Activated naive CD8-positive, alpha-beta T cell (primary cell): ENCODE measurements around the gene PRMT1.
A peak's percentile ranks its signal among the peaks of the same experiment; 100 is the strongest.

Experiments
- H3K27ac Mint-ChIP-seq: one replicate; pipeline ENCODE4 v1.8.0; 2021; ENCODE audit warnings: mixed read lengths
- H3K27me3 Mint-ChIP-seq: one replicate; pipeline ENCODE4 v1.8.0; 2021; ENCODE audit warnings: mixed read lengths
- H3K36me3 Mint-ChIP-seq: one replicate; pipeline ENCODE4 v1.8.0; 2021; ENCODE audit warnings: mixed read lengths
- H3K4me1 Mint-ChIP-seq: one replicate; pipeline ENCODE4 v1.8.0; 2021; ENCODE audit warnings: low read depth, mixed read lengths
- H3K4me3 Mint-ChIP-seq: one replicate; pipeline ENCODE4 v1.8.0; 2021; ENCODE audit warnings: mild to moderate bottlenecking, mixed read lengths
- H3K9me3 Mint-ChIP-seq: one replicate; pipeline ENCODE4 v1.8.0; 2021; ENCODE audit warnings: low read depth, mixed read lengths

The PRMT1 gene

GRCh38 chr19:49676784-49677230 is 264 bp upstream of the PRMT1 start:
- Mint-ChIP-seq H3K36me3 (no peaks in the 10 kb centered on the region), H3K27me3 (no peaks in the 10 kb centered on the region), H3K4me3 (peak overlapping the region; percentile 94), H3K9me3 (no peaks in the 10 kb centered on the region), H3K27ac (peak overlapping the region; percentile 99), H3K4me1 (peaks cover 34% of the 10 kb centered on the region)

- H3K36me3 Mint-ChIP-seq, result no peaks in the 10 kb centered on the region
- H3K9me3 Mint-ChIP-seq, result no peaks in the 10 kb centered on the region
- peaks cover 30% of the 10 kb centered on the region for H3K4me1 Mint-ChIP-seq
- H3K27ac Mint-ChIP-seq, result peak overlapping the region; percentile 95
- peak overlapping the region; percentile 97 for H3K4me3 Mint-ChIP-seq
- H3K27me3 Mint-ChIP-seq, result no peaks in the 10 kb centered on the region
Observed at GRCh38 chr19:49677901-49678674, 1.0 kb downstream of the PRMT1 start.

GRCh38 chr19:49678985-49679770 is 2.1 kb downstream of the PRMT1 start:
- peaks cover 29% of the 10 kb centered on the region for H3K4me1 Mint-ChIP-seq
- peak overlapping the region; percentile 97 for H3K4me3 Mint-ChIP-seq
- peak overlapping the region; percentile 16 for H3K27ac Mint-ChIP-seq

GRCh38 chr19:49679771-49680413 is 2.8 kb downstream of the PRMT1 start:
- H3K27ac Mint-ChIP-seq, result peak overlapping the region; percentile 10
- no peaks in the 10 kb centered on the region for H3K36me3 Mint-ChIP-seq
- H3K4me3 Mint-ChIP-seq, result peak overlapping the region; percentile 69
- no peaks in the 10 kb centered on the region for H3K9me3 Mint-ChIP-seq
- H3K4me1 Mint-ChIP-seq, result peaks cover 29% of the 10 kb centered on the region
- no peaks in the 10 kb centered on the region for H3K27me3 Mint-ChIP-seq

More at GRCh38 chr19:49678985-49679770, 2.1 kb downstream of the PRMT1 start:
- Mint-ChIP-seq H3K36me3 (no peaks in the 10 kb centered on the region), H3K9me3 (no peaks in the 10 kb centered on the region), H3K27me3 (no peaks in the 10 kb centered on the region)

- Mint-ChIP-seq H3K36me3 (no peaks in the 10 kb centered on the region), H3K27ac (peak overlapping the region; percentile 10), H3K27me3 (no peaks in the 10 kb centered on the region), H3K4me1 (peaks cover 32% of the 10 kb centered on the region), H3K4me3 (peak overlapping the region; percentile 69), H3K9me3 (no peaks in the 10 kb centered on the region)
Observed at GRCh38 chr19:49680421-49681351, 3.6 kb downstream of the PRMT1 start.

- H3K4me1 Mint-ChIP-seq, result peaks cover 26% of the 10 kb centered on the region
- no peaks in the 10 kb centered on the region for H3K27me3 Mint-ChIP-seq
- H3K4me3 Mint-ChIP-seq, result peak overlapping the region; percentile 3
- no peak overlapping the region for H3K27ac Mint-ChIP-seq
- H3K9me3 Mint-ChIP-seq, result no peaks in the 10 kb centered on the region
- H3K36me3 Mint-ChIP-seq, result no peaks in the 10 kb centered on the region
Observed at GRCh38 chr19:49681830-49682229, 4.8 kb downstream of the PRMT1 start.

GRCh38 chr19:49682274-49682673 is 5.2 kb downstream of the PRMT1 start:
- Mint-ChIP-seq H3K27me3 (no peaks in the 10 kb centered on the region), H3K9me3 (no peaks in the 10 kb centered on the region), H3K4me1 (peaks cover 26% of the 10 kb centered on the region), H3K27ac (no peak overlapping the region), H3K4me3 (peak overlapping the region; percentile 3), H3K36me3 (no peaks in the 10 kb centered on the region)

GRCh38 chr19:49683814-49684250 is 6.8 kb downstream of the PRMT1 start:
- Mint-ChIP-seq H3K4me3 (no peak overlapping the region), H3K36me3 (no peaks in the 10 kb centered on the region), H3K4me1 (peaks cover 28% of the 10 kb centered on the region), H3K9me3 (no peaks in the 10 kb centered on the region), H3K27me3 (no peaks in the 10 kb centered on the region), H3K27ac (peak overlapping the region; percentile 46)

- H3K4me3 Mint-ChIP-seq, result no peak overlapping the region
- H3K27ac Mint-ChIP-seq, result peak overlapping the region; percentile 46
- no peaks in the 10 kb centered on the region for H3K27me3 Mint-ChIP-seq
- no peaks in the 10 kb centered on the region for H3K36me3 Mint-ChIP-seq
- no peaks in the 10 kb centered on the region for H3K9me3 Mint-ChIP-seq
- H3K4me1 Mint-ChIP-seq, result peaks cover 28% of the 10 kb centered on the region
Observed at GRCh38 chr19:49684251-49684982, 7.3 kb downstream of the PRMT1 start.

GRCh38 chr19:49684983-49685553 is 8.0 kb downstream of the PRMT1 start:
- no peak overlapping the region for H3K4me3 Mint-ChIP-seq
- no peaks in the 10 kb centered on the region for H3K36me3 Mint-ChIP-seq
- H3K4me1 Mint-ChIP-seq, result peaks cover 28% of the 10 kb centered on the region
- H3K27me3 Mint-ChIP-seq, result no peaks in the 10 kb centered on the region
- H3K9me3 Mint-ChIP-seq, result no peaks in the 10 kb centered on the region
- H3K27ac Mint-ChIP-seq, result no peak overlapping the region

GRCh38 chr19:49685845-49686332 is 8.8 kb downstream of the PRMT1 start:
- no peak overlapping the region for H3K4me3 Mint-ChIP-seq

GRCh38 chr19:49686503-49687088 is 9.5 kb downstream of the PRMT1 start:
- Mint-ChIP-seq H3K36me3 (no peaks in the 10 kb centered on the region), H3K27me3 (no peaks in the 10 kb centered on the region), H3K9me3 (no peaks in the 10 kb centered on the region), H3K4me1 (peaks cover 31% of the 10 kb centered on the region), H3K27ac (no peak overlapping the region), H3K4me3 (no peak overlapping the region)

More at GRCh38 chr19:49685845-49686332, 8.8 kb downstream of the PRMT1 start:
- Mint-ChIP-seq H3K27ac (no peak overlapping the region), H3K36me3 (no peaks in the 10 kb centered on the region), H3K9me3 (no peaks in the 10 kb centered on the region), H3K27me3 (no peaks in the 10 kb centered on the region), H3K4me1 (peaks cover 29% of the 10 kb centered on the region)

- no peak overlapping the region for H3K4me3 Mint-ChIP-seq
- H3K27me3 Mint-ChIP-seq, result no peaks in the 10 kb centered on the region
- H3K36me3 Mint-ChIP-seq, result no peaks in the 10 kb centered on the region
- H3K27ac Mint-ChIP-seq, result no peak overlapping the region
- H3K4me1 Mint-ChIP-seq, result peaks cover 32% of the 10 kb centered on the region
- no peaks in the 10 kb centered on the region for H3K9me3 Mint-ChIP-seq
Observed at GRCh38 chr19:49687150-49687549, 10.1 kb downstream of the PRMT1 start.
